ENCODE data around the gene ANP32B.

GRCh38 chr9:98018347-98018746, 35.2 kb downstream of the ANP32B start:
- no peak for TF ChIP-seq REST (IDR thresholded peaks at IDR 0.05)
- TF ChIP-seq CTCF (IDR thresholded peaks at IDR 0.05), result no peak
- TF ChIP-seq ZFP36 (IDR thresholded peaks at IDR 0.05; ENCODE audit: borderline replicate concordance, partially characterized antibody), result no peak
- TF ChIP-seq PBX3 (IDR thresholded peaks at IDR 0.05), result no peak
- TF ChIP-seq CBX2 (IDR thresholded peaks at IDR 0.05; ENCODE audit: borderline replicate concordance, low read depth), result no peak
- no peak for TF ChIP-seq POLR2A (IDR thresholded peaks at IDR 0.05; ENCODE audit: low read length)
- no peak for TF ChIP-seq USF2 (IDR thresholded peaks at IDR 0.05)
- TF ChIP-seq JUN (IDR thresholded peaks at IDR 0.05), result no peak
- no peak for TF ChIP-seq CEBPB (IDR thresholded peaks at IDR 0.05)
- no peak for TF ChIP-seq SREBF2 (IDR thresholded peaks at IDR 0.05)
- TF ChIP-seq ZC3H11A (IDR thresholded peaks at IDR 0.05), result no peak
